PC-9 (cell line): ENCODE results near the gene PLEKHG4B.

Source experiments
- EZH2 ChIP-seq: fragments of 200-600 bp; sonication (generic); IDR thresholded peaks from 2 replicates; pipeline ENCODE4 v1.8.0; 2017; ENCODE audit warnings: antibody characterized with exemption, low read depth
- TF ChIP-seq, protein P1 (sequence below): fragments of 200-600 bp; sonication (generic); conservative IDR thresholded peaks from 2 replicates; pipeline ENCODE4 v1.6.1; 2017; ENCODE audit warnings: mixed run types, antibody characterized with exemption, mild to moderate bottlenecking, moderate library complexity

- TF ChIP-seq, protein P1, sequence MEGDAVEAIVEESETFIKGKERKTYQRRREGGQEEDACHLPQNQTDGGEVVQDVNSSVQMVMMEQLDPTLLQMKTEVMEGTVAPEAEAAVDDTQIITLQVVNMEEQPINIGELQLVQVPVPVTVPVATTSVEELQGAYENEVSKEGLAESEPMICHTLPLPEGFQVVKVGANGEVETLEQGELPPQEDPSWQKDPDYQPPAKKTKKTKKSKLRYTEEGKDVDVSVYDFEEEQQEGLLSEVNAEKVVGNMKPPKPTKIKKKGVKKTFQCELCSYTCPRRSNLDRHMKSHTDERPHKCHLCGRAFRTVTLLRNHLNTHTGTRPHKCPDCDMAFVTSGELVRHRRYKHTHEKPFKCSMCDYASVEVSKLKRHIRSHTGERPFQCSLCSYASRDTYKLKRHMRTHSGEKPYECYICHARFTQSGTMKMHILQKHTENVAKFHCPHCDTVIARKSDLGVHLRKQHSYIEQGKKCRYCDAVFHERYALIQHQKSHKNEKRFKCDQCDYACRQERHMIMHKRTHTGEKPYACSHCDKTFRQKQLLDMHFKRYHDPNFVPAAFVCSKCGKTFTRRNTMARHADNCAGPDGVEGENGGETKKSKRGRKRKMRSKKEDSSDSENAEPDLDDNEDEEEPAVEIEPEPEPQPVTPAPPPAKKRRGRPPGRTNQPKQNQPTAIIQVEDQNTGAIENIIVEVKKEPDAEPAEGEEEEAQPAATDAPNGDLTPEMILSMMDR = no peak
- no peak for TF ChIP-seq EZH2
Measured at GRCh38 chr5:153256-153655, 61.3 kb downstream of the PLEKHG4B start.
